DOHH2 (cell line): ENCODE results near the gene PTEN.
"Not testable (repeated sequence)": the region's sequence is repeated elsewhere in the genome, so short reads cannot be mapped to it uniquely, and the experiment has no call there.

Experiments used
- CTCF ChIP-seq: fragments of 200-600 bp; sonication (generic); IDR thresholded peaks from one replicate; pipeline ENCODE4 v1.5.1; 2014; ENCODE audit warnings: antibody characterized with exemption, mild to moderate bottlenecking, low read depth, low read length; ENCODE audit not compliant: poor library complexity, severe bottlenecking
- EZH2phosphoT487 ChIP-seq: fragments of 200-600 bp; sonication (generic); IDR thresholded peaks from 2 replicates; pipeline ENCODE4 v1.6.1; 2017; ENCODE audit warnings: borderline replicate concordance, mild to moderate bottlenecking, antibody characterized with exemption, low read length, moderate library complexity, mixed read lengths

DNA sequence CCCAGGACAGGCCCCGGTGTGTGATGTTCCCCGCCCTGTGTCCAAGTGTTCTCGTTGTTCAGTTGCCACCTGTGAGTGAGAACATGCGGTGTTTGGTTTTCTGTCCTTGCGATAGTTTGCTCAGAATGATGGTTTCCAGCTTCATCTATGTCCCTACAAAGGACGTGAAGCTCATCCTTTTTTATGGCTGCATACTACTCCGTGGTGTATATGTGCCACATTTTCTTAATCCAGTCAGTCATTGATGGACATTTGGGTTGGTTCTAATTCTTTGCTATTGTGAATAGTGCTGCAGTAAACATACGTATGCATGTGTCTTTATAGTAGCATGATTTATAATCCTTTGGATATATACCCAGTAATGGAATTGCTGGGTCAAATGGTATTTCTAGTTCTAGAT is 34.5 kb downstream of the PTEN start:
- TF ChIP-seq CTCF, EZH2phosphoT487: not testable (repeated sequence)
